Effector memory CD4-positive, alpha-beta T cell (primary cell): ENCODE results near the gene CPNE2.
"Not testable (repeated sequence)": the region's sequence is repeated elsewhere in the genome, so short reads cannot be mapped to it uniquely, and the experiment has no call there.

ENCODE experiments used
- DNase-seq, 3 donors: peaks; one replicate each; pipeline ENCODE4 v3.0.0-alpha.2; 2020
- H3K27ac ChIP-seq: 2 replicates; pipeline ENCODE4 v1.7.0; 2013; ENCODE audit warnings: mild to moderate bottlenecking, low read length, moderate library complexity; ENCODE audit not compliant: insufficient read depth, poor library complexity, severe bottlenecking
- H3K27me3 ChIP-seq: replicated peaks from 2 replicates; pipeline ENCODE4 v1.7.0; 2013; ENCODE audit warnings: mild to moderate bottlenecking, low read length; ENCODE audit not compliant: insufficient read depth, control insufficient read depth, poor library complexity, severe bottlenecking
- H3K36me3 ChIP-seq: 2 replicates; pipeline ENCODE4 v1.7.0; 2013; ENCODE audit warnings: mild to moderate bottlenecking, low read length, moderate library complexity; ENCODE audit not compliant: control insufficient read depth, insufficient read depth
- H3K4me1 ChIP-seq: 2 replicates; pipeline ENCODE4 v1.7.0; 2013; ENCODE audit warnings: low read length, mild to moderate bottlenecking; ENCODE audit not compliant: control insufficient read depth, insufficient read depth, poor library complexity, severe bottlenecking
- H3K4me3 ChIP-seq: 2 replicates; pipeline ENCODE4 v1.7.0; 2013; ENCODE audit warnings: low read length, low read depth, mild to moderate bottlenecking; ENCODE audit not compliant: insufficient read depth, poor library complexity, severe bottlenecking
- H3K9me3 ChIP-seq: 2 replicates; pipeline ENCODE4 v1.7.0; 2013; ENCODE audit warnings: mild to moderate bottlenecking, low read length, moderate library complexity; ENCODE audit not compliant: control insufficient read depth

The CPNE2 gene

DNA sequence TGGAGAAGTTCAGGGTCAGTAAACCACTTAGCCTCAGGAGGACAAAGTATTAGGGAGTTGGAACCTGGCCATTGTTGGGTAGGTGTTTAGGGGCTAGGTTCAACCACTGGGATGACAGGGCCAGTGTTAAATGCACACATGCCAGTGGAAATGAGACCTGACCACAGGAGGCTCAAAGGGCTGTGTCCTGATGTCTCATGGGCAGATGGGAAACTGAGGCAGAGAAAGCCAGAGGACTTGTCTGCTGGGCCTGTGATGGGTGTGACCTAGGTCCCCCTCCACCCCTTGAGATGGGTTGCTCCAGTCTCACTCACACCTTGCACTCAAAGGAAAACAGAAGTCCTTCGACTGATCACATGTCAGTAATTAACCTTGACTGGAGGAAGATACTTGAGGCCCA, 16.0 kb downstream of the CPNE2 start:
- H3K27ac ChIP-seq, result no peak overlapping the region
- H3K4me1 ChIP-seq, result no peaks in the 10 kb centered on the region
- H3K4me3 ChIP-seq, result no peak overlapping the region
- H3K27me3 ChIP-seq, result no peaks in the 10 kb centered on the region
- H3K9me3 ChIP-seq, result no peaks in the 10 kb centered on the region
- no peak for DNase-seq
- no peaks in the 10 kb centered on the region for H3K36me3 ChIP-seq

DNA sequence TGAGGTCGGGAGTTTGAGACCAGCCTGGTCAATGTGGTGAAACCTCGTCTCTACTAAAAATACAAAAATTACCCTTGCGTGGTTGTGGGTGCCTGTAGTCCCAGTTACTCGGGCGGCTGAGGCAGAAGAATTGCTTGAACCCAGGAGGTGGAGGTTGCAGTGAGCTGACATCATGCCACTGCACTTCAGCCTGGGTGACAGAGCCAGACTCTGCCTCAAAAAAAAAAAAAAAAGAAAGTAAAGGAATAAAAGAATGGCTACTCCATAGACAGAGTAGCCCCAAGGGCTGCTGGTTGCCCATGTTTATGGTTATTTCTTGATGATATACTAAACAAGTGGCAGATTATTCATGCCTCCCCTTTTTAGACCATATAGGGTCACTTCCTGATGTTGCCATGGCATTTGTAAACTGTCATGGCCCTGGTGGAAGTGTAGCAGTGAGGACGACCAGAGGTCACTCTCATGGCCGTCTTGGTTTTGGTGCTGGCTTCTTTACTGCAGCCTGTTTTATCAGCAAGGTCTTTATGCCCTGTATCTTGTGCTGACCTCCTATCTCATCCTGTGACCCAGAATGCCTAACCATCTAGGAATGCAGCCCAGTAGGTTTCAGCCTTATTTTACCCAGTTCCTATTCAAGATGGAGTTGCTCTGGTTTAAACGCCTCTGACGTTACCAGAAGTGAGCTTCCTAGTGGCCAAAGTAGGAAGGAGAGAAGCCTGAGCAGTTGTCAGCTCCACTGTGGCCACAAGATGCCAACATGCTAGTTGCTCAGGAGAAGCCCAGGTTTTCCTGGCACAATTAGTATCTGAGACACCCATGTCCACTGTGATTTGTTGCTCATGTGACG, 17.1 kb downstream of the CPNE2 start:
- H3K4me1 ChIP-seq, H3K27me3 ChIP-seq, H3K27ac ChIP-seq, DNase-seq, H3K9me3 ChIP-seq, H3K4me3 ChIP-seq, H3K36me3 ChIP-seq: not testable (repeated sequence)

DNA sequence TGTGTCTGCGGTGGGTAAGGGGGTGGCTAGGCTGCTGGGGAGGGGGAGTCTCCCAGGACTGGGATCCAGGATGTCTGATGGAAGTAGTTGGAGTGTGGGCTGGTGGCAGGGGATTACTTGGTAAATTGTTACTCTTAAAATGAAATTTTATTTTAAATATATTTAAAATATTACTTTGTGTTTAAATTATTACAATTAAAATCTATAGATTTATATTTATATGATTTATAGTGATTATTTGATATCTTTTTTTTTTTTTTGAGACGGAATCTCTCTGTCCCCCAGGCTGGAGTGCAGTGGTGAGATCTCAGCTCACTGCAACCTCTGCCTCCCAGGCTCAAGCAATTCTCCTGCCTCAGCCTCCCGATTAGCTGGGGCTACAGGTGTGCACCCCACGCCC, 18.6 kb downstream of the CPNE2 start:
- no peaks in the 10 kb centered on the region for H3K36me3 ChIP-seq
- H3K27me3 ChIP-seq, result no peaks in the 10 kb centered on the region
- H3K4me3 ChIP-seq, result no peak overlapping the region
- H3K9me3 ChIP-seq, result no peaks in the 10 kb centered on the region
- DNase-seq, result no peak
- H3K4me1 ChIP-seq, result no peaks in the 10 kb centered on the region
- no peak overlapping the region for H3K27ac ChIP-seq

DNA sequence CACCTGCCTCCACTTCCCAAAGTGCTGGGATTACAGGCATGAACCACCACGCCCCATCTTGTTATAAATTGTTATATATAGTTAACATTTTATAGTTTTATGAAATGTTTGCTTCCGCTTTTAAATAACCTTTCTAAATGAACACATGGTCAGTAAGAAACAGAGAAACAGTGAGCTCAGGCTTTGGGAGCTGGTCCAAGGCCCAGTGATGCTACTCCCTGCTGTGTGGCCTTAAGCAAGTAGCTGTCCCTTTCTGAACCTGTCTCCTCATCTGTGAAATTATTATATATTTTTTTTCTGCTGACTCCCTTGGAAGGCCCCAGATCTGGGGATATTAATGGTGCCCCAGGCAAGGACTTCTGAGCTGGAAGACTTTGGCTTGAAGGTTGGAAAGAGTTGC, 19.0 kb downstream of the CPNE2 start:
- Histone ChIP-seq H3K27me3 (no peaks in the 10 kb centered on the region), H3K4me3 (no peak overlapping the region), H3K27ac (no peak overlapping the region), H3K9me3 (no peaks in the 10 kb centered on the region), H3K36me3 (no peaks in the 10 kb centered on the region), H3K4me1 (no peaks in the 10 kb centered on the region)
- no peak for DNase-seq

DNA sequence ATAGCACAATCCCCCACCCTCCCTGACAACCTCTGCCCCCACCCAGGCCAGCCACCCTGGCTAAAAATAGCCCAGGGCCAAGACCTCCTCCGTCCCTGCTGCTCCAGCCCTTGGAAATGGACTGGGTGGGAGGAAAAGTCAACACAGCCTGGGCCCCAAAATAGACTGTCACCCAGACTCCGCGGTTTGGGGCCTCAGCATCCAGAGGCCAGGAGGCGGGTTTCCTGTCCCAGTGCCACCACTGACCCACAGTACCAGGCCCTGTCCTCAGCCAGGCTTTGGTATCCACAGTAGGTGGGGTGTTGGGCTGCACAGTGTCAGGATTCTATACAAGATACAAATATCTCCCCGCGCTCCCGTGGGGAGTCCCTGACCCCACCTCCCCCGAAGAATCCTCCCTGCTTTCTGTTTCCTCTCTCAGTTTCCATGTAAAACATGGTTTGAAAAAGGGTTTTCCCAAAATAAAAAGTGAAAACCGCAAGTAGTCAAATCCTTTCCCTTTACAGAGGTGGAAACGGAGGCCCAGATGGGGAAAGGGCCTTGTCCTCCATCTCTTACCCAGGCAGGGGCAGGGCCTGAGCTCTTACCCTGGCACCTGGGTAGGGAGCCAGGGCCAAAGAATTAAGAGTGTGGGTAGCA, 20.1 kb downstream of the CPNE2 start:
- Histone ChIP-seq H3K27ac (no peak overlapping the region), H3K27me3 (no peaks in the 10 kb centered on the region), H3K9me3 (no peaks in the 10 kb centered on the region), H3K4me1 (no peaks in the 10 kb centered on the region), H3K36me3 (no peaks in the 10 kb centered on the region), H3K4me3 (no peak overlapping the region)
- DNase-seq, result no peak

DNA sequence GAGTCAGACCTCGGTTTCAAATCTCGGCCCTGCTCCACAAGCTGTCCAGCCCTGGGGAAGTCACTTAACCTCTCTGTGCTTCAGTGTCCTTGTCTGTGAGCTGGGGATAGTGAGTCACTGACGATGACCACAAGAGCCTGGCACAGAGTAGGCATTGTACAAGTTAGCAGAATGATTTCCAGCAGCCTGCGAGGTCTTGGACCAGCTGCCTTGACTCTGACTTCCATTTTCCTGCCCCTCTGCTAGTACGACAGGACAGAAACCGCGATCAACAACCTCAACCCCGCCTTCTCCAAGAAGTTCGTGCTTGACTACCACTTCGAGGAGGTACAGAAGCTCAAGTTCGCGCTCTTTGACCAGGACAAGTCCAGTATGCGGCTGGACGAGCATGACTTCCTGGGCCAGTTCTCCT, 20.7 kb downstream of the CPNE2 start:
- Histone ChIP-seq H3K4me3 (no peak overlapping the region), H3K4me1 (no peaks in the 10 kb centered on the region), H3K36me3 (no peaks in the 10 kb centered on the region), H3K9me3 (no peaks in the 10 kb centered on the region), H3K27ac (no peak overlapping the region), H3K27me3 (no peaks in the 10 kb centered on the region)
- no peak for DNase-seq

DNA sequence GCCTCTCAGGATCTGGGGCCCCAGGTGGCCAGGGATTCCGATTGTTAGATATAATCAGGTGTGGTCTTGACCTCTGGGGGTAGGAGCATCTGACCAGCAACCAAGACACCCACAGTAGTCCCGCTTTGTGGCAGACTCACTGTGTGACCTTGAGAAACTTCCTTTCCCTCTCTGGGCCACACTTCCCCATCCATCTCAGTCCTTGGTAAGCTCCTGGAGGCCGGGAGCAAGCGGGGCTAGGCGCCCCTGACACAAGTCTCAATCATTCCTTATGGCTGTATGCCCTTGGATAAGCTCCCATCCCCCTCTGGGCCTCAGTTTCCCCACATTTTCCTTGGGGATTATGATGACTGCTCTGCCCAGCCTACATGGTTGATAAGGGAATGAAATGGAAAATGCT, 21.3 kb downstream of the CPNE2 start:
- H3K9me3 ChIP-seq, result no peaks in the 10 kb centered on the region
- no peaks in the 10 kb centered on the region for H3K4me1 ChIP-seq
- DNase-seq, result no peak
- H3K36me3 ChIP-seq, result no peaks in the 10 kb centered on the region
- no peak overlapping the region for H3K4me3 ChIP-seq
- H3K27ac ChIP-seq, result no peak overlapping the region
- H3K27me3 ChIP-seq, result no peaks in the 10 kb centered on the region

DNA sequence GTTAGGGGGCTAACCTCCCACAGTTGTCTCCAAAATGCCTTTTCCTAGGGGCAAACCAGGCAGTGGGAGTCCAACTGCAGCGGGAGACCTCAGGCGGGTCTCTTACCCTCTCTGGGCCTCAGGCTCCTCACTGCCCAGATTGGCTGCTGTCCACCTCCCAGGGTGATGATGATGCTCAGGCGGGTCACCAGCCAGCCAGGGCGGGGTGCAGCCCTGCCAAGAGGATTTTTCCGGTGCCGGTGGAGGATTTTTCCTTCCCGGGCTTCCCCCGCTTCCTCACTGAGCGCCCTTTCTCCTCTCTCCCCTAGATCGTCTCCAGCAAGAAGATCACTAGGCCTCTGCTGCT, 22.8 kb downstream of the CPNE2 start:
- Histone ChIP-seq H3K4me1 (no peaks in the 10 kb centered on the region), H3K36me3 (no peaks in the 10 kb centered on the region), H3K27ac (no peak overlapping the region), H3K9me3 (no peaks in the 10 kb centered on the region), H3K27me3 (no peaks in the 10 kb centered on the region), H3K4me3 (no peak overlapping the region)
- no peak for DNase-seq

DNA sequence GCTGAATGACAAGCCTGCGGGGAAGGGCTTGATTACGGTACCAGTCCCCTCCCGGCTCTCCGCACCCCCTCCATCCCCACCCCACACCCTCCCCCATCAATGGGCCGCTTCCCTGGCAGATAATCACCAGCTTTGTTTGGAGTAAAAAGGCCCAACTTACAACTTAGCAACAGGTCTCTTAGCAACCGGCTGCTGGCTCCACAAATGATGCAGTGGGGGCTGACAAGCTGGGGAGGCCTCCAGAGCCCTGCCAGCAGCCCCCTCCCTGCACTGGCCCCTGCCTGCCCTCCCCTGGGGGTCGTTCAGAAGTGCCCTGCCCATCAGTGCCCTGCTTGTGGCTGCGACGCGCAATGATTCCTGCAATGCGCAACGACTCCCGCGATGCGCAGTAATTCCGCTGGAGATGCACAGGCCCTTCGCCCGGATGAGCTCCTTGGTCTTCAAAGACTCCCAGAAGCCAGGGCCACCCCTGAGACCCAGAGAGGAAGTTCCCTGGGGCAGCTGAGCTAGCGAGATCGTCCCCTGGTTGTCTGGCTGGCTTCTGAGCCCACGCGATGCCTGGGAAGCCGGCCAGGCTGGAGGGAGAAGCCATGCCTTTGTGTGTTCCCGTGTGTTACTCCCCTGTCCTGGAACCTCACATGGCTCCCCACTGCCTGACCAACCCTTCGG, 23.3 kb downstream of the CPNE2 start:
- H3K27me3 ChIP-seq, result no peaks in the 10 kb centered on the region
- DNase-seq, result no peak
- no peaks in the 10 kb centered on the region for H3K36me3 ChIP-seq
- H3K27ac ChIP-seq, result no peak overlapping the region
- H3K4me3 ChIP-seq, result no peak overlapping the region
- H3K9me3 ChIP-seq, result no peaks in the 10 kb centered on the region
- H3K4me1 ChIP-seq, result no peaks in the 10 kb centered on the region

DNA sequence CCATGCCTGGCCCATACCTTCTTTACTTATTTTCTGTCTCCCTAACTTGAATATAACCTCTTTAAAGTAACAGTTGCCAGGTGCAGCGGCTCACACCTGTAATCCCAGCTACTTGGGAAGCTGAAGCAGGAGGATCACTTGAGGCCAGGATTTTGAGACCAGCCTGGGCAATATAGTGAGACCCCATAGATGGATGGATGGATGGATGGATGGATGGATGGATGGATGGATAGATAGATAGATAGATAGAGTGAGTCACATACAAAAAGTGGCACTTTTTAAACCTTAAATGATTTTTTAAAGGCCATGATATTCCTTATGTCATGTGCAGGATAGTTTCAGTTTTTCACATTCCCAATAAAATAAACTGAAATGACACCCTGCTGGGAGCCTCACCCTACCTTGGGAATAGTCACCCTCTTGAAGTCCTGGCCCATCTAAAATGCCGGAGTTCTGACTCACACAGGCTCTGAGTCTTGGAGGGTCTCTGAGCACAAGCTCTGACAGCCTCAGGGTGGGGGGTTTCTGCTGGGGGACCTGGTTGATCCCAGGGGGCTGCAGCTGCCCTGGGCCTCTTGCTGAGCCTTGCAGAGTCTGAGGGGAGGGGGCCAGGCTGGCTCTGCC, 26.2 kb downstream of the CPNE2 start:
- Histone ChIP-seq H3K36me3 (no peaks in the 10 kb centered on the region), H3K27ac (no peak overlapping the region), H3K27me3 (no peaks in the 10 kb centered on the region), H3K4me1 (peaks cover 3% of the 10 kb centered on the region), H3K9me3 (no peaks in the 10 kb centered on the region), H3K4me3 (no peak overlapping the region)
- DNase-seq, result no peak
